HepG2 (cell line): ENCODE results near the gene TUBA4B.

Experiments
- AHR ChIP-seq: IDR thresholded peaks from 2 replicates; pipeline ENCODE4 v1.6.1; 2018; ENCODE audit warnings: missing genetic modification reagents, missing compliant biosample characterization
- CBX5 ChIP-seq: sonication (generic); formaldehyde crosslinking; IDR thresholded peaks from 2 replicates; pipeline ENCODE4 v1.4.0; 2020; ENCODE audit warnings: missing genetic modification reagents, borderline replicate concordance
- CTCF ChIP-seq: sonication (generic); formaldehyde crosslinking; IDR thresholded peaks from 2 replicates; pipeline ENCODE4 v1.5.0; 2020; ENCODE audit warnings: mild to moderate bottlenecking, missing genetic modification reagents, moderate library complexity
- FOSL1 ChIP-seq: sonication (generic); formaldehyde crosslinking; IDR thresholded peaks from 2 replicates; pipeline ENCODE4 v1.9.0; 2021; ENCODE audit warnings: missing genetic modification reagents, borderline replicate concordance
- THAP11 ChIP-seq: IDR thresholded peaks from 2 replicates; pipeline ENCODE4 v1.6.1; 2016; ENCODE audit warnings: missing biosample characterization, missing genetic modification reagents
- YY1 ChIP-seq: IDR thresholded peaks from 2 replicates; pipeline ENCODE4 v1.6.1; 2011; ENCODE audit warnings: low read length, low read depth, moderate library complexity, mild to moderate bottlenecking; ENCODE audit not compliant: insufficient read depth, insufficient replicate concordance
- ZKSCAN1 ChIP-seq: fragments of 150-350 bp; IDR thresholded peaks from 2 replicates; pipeline ENCODE4 v1.6.1; 2014; ENCODE audit warnings: low read length
- ZNF644 ChIP-seq: IDR thresholded peaks from 2 replicates; pipeline ENCODE4 v1.6.1; 2016; ENCODE audit warnings: low read depth

- TF ChIP-seq ZKSCAN1 (no peak), ZNF644 (CRISPR knock-in tag) (no peak), YY1 (no peak), CTCF (CRISPR knock-in tag) (no peak), FOSL1 (CRISPR knock-in tag) (no peak), AHR (CRISPR knock-in tag) (no peak), CBX5 (CRISPR knock-in tag) (no peak), THAP11 (CRISPR knock-in tag) (no peak)
These were observed 36.1 kb downstream of the TUBA4B start for GRCh38 chr2:219289195-219289536.
